Activated CD8-positive, alpha-beta memory T cell treated with anti-CD3 and anti-CD28 coated beads, Interleukin-2, amount 50 U/mL, for 1 hour (primary cell): Measurements from ENCODE around the gene C10orf90.

ENCODE experiments used
- DNase-seq: peaks from one replicate; pipeline ENCODE4 v3.0.0-alpha.2; 2020; ENCODE audit errors: extremely low read depth

C10orf90 gene

GRCh38 chr10:126465771-126466170, 204.7 kb downstream of the C10orf90 start:
- DNase-seq, result no peak

GRCh38 chr10:126463286-126463685, 207.2 kb downstream of the C10orf90 start:
- DNase-seq, result no peak

GRCh38 chr10:126461289-126461940, 209.1 kb downstream of the C10orf90 start:
- no peak for DNase-seq

- DNase-seq, result no peak
Observed at GRCh38 chr10:126459878-126460481, 210.5 kb downstream of the C10orf90 start.

GRCh38 chr10:126459032-126459831, 211.3 kb downstream of the C10orf90 start:
- no peak for DNase-seq

GRCh38 chr10:126458466-126458865, 212.0 kb downstream of the C10orf90 start:
- no peak for DNase-seq

- DNase-seq, result no peak
Observed at GRCh38 chr10:126456632-126457031, 213.9 kb downstream of the C10orf90 start.

GRCh38 chr10:126455766-126456405, 214.6 kb downstream of the C10orf90 start:
- DNase-seq, result no peak

GRCh38 chr10:126455036-126455765, 215.3 kb downstream of the C10orf90 start:
- no peak for DNase-seq

- no peak for DNase-seq
Observed at GRCh38 chr10:126454045-126454751, 216.3 kb downstream of the C10orf90 start.

GRCh38 chr10:126452245-126452644, 218.2 kb downstream of the C10orf90 start:
- DNase-seq, result no peak

GRCh38 chr10:126448091-126448490, 222.4 kb downstream of the C10orf90 start:
- no peak for DNase-seq

- DNase-seq, result no peak
Observed at GRCh38 chr10:126439942-126440341, 230.6 kb downstream of the C10orf90 start.

- DNase-seq, result no peak
Observed at GRCh38 chr10:126438407-126438783, 232.1 kb downstream of the C10orf90 start.

- no peak for DNase-seq
Observed at GRCh38 chr10:126437635-126438406, 232.7 kb downstream of the C10orf90 start.

GRCh38 chr10:126434235-126434634, 236.3 kb downstream of the C10orf90 start:
- DNase-seq, result no peak

- no peak for DNase-seq
Observed at GRCh38 chr10:126433351-126433750, 237.1 kb downstream of the C10orf90 start.

GRCh38 chr10:126432507-126432906, 238.0 kb downstream of the C10orf90 start:
- no peak for DNase-seq

GRCh38 chr10:126431816-126432215, 238.7 kb downstream of the C10orf90 start:
- no peak for DNase-seq

- DNase-seq, result no peak
Observed at GRCh38 chr10:126430512-126430911, 240.0 kb downstream of the C10orf90 start.
